ENCODE data around the gene PNPLA8. TPM values are rescaled to one million over a fixed set of nuclear protein-coding genes. Genes with fewer than 3 reads are reported as not detected.

Gene PNPLA8
- total and polyA plus RNA-seq, 2 experiments from 2014 or later, result 20.0 to 21.3 TPM

GRCh38 chr7:108535744-108536143, 9.8 kb upstream of the PNPLA8 start:
- H3K9me3 ChIP-seq (ENCODE audit: low read depth), result no peaks in the 10 kb centered on the region
- H3K4me3 ChIP-seq, result no peak overlapping the region
- no peak for DNase-seq (ENCODE audit: low read depth in 1 of 2, low spot score in 1 of 2)
- no peak overlapping the region for H3K27ac ChIP-seq
- no peaks in the 10 kb centered on the region for H3K4me1 ChIP-seq (ENCODE audit: low read depth)
- no peaks in the 10 kb centered on the region for H3K27me3 ChIP-seq
- no peaks in the 10 kb centered on the region for H3K36me3 ChIP-seq
- no peak for TF ChIP-seq CTCF (IDR thresholded peaks at IDR 0.05; ENCODE audit: low read depth, low read length)

- no peak for TF ChIP-seq CTCF (IDR thresholded peaks at IDR 0.05; ENCODE audit: low read depth, low read length)
These were observed 9.3 kb upstream of the PNPLA8 start for GRCh38 chr7:108535257-108535656.

GRCh38 chr7:108533712-108534111, 7.8 kb upstream of the PNPLA8 start:
- no peak overlapping the region for H3K4me3 ChIP-seq
- H3K36me3 ChIP-seq, result no peaks in the 10 kb centered on the region
- no peaks in the 10 kb centered on the region for H3K27me3 ChIP-seq
- no peaks in the 10 kb centered on the region for H3K9me3 ChIP-seq (ENCODE audit: low read depth)
- H3K4me1 ChIP-seq (ENCODE audit: low read depth), result peaks cover 3% of the 10 kb centered on the region
- TF ChIP-seq CTCF (IDR thresholded peaks at IDR 0.05; ENCODE audit: low read depth, low read length), result no peak
- no peak for DNase-seq (ENCODE audit: low read depth in 1 of 2, low spot score in 1 of 2)
- H3K27ac ChIP-seq, result no peak overlapping the region

More at GRCh38 chr7:108535257-108535656, 9.3 kb upstream of the PNPLA8 start:
- Histone ChIP-seq H3K27me3 (no peaks in the 10 kb centered on the region), H3K36me3 (no peaks in the 10 kb centered on the region), H3K4me1 (ENCODE audit: low read depth) (no peaks in the 10 kb centered on the region), H3K9me3 (ENCODE audit: low read depth) (no peaks in the 10 kb centered on the region), H3K27ac (no peak overlapping the region), H3K4me3 (no peak overlapping the region)
- DNase-seq (ENCODE audit: low read depth in 1 of 2, low spot score in 1 of 2), result no peak

- no peaks in the 10 kb centered on the region for H3K9me3 ChIP-seq (ENCODE audit: low read depth)
- no peak for DNase-seq (ENCODE audit: low read depth in 1 of 2, low spot score in 1 of 2)
- H3K4me3 ChIP-seq, result no peak overlapping the region
- no peak for TF ChIP-seq CTCF (IDR thresholded peaks at IDR 0.05; ENCODE audit: low read depth, low read length)
- H3K27me3 ChIP-seq, result no peaks in the 10 kb centered on the region
- peaks cover 9% of the 10 kb centered on the region for H3K4me1 ChIP-seq (ENCODE audit: low read depth)
- no peak overlapping the region for H3K27ac ChIP-seq
- H3K36me3 ChIP-seq, result no peaks in the 10 kb centered on the region
These were observed 3.4 kb upstream of the PNPLA8 start for GRCh38 chr7:108529341-108529740.

GRCh38 chr7:108528183-108528712, 2.3 kb upstream of the PNPLA8 start:
- no peak for DNase-seq (ENCODE audit: low read depth in 1 of 2, low spot score in 1 of 2)
- Histone ChIP-seq H3K36me3 (no peaks in the 10 kb centered on the region), H3K27ac (peak overlapping the region; percentile 97), H3K4me1 (ENCODE audit: low read depth) (peaks cover 18% of the 10 kb centered on the region), H3K4me3 (no peak overlapping the region), H3K27me3 (no peaks in the 10 kb centered on the region), H3K9me3 (ENCODE audit: low read depth) (no peaks in the 10 kb centered on the region)
- TF ChIP-seq CTCF (IDR thresholded peaks at IDR 0.05; ENCODE audit: low read depth, low read length), result no peak

- no peaks in the 10 kb centered on the region for H3K27me3 ChIP-seq
- H3K9me3 ChIP-seq (ENCODE audit: low read depth), result no peaks in the 10 kb centered on the region
- TF ChIP-seq CTCF (IDR thresholded peaks at IDR 0.05; ENCODE audit: low read depth, low read length), result no peak
- no peaks in the 10 kb centered on the region for H3K36me3 ChIP-seq
- peak overlapping the region; percentile 46 for H3K4me3 ChIP-seq
- H3K27ac ChIP-seq, result peak overlapping the region; percentile 97
- no peak for DNase-seq (ENCODE audit: low read depth in 1 of 2, low spot score in 1 of 2)
- H3K4me1 ChIP-seq (ENCODE audit: low read depth), result peaks cover 24% of the 10 kb centered on the region
These were observed 758 bp upstream of the PNPLA8 start for GRCh38 chr7:108526768-108527017.
